ENCODE results near the gene ATG9A. TPM values are rescaled to one million over a fixed set of nuclear protein-coding genes. Genes with fewer than 3 reads are reported as not detected.

ATG9A gene
- total RNA-seq, 1 experiment from 2014 or later = 42.9 TPM

GRCh38 chr2:219184121-219184520 is 45.3 kb downstream of the ATG9A start:
- H3K4me1 Mint-ChIP-seq = peaks cover 3% of the 10 kb centered on the region
- H3K27me3 Mint-ChIP-seq (ENCODE audit: low read depth) = no peaks in the 10 kb centered on the region
- no peak overlapping the region for H3K27ac Mint-ChIP-seq
- CTCF ChIA-PET = no interaction called here
- no peak for ATAC-seq
- DNase-seq (ENCODE audit: low spot score) = no peak
- no peak overlapping the region for H3K4me3 Mint-ChIP-seq
- H3K36me3 Mint-ChIP-seq = peaks cover 27% of the 10 kb centered on the region
- POLR2A ChIA-PET = no interaction called here
- no peak for TF ChIP-seq ATF3 (CRISPR knock-in tag; conservative IDR thresholded peaks at IDR 0.05)
- TF ChIP-seq ZNF219 (CRISPR knock-in tag; IDR thresholded peaks at IDR 0.05; ENCODE audit: borderline replicate concordance) = no peak
- TF ChIP-seq ZNF281 (CRISPR knock-in tag; IDR thresholded peaks at IDR 0.05) = no peak
- TF ChIP-seq ZNF512 (CRISPR knock-in tag; IDR thresholded peaks at IDR 0.05; ENCODE audit: borderline replicate concordance) = no peak
- no peak for TF ChIP-seq TEAD1 (CRISPR knock-in tag; IDR thresholded peaks at IDR 0.05)
- TF ChIP-seq CDX4 (CRISPR knock-in tag; IDR thresholded peaks at IDR 0.05; ENCODE audit: borderline replicate concordance) = no peak
- TF ChIP-seq CREM (CRISPR knock-in tag; IDR thresholded peaks at IDR 0.05) = no peak
- no peak for TF ChIP-seq ZBTB21 (CRISPR knock-in tag; IDR thresholded peaks at IDR 0.05; ENCODE audit: borderline replicate concordance)
- TF ChIP-seq TCF7 (CRISPR knock-in tag; IDR thresholded peaks at IDR 0.05; ENCODE audit: low read depth) = no peak
- TF ChIP-seq SP1 (CRISPR knock-in tag; conservative IDR thresholded peaks at IDR 0.05) = no peak
- no peak for TF ChIP-seq ETV6 (CRISPR knock-in tag; IDR thresholded peaks at IDR 0.05)
- TF ChIP-seq E2F4 (CRISPR knock-in tag; IDR thresholded peaks at IDR 0.05; ENCODE audit: borderline replicate concordance, low read depth) = no peak
- TF ChIP-seq NFATC4 (CRISPR knock-in tag; IDR thresholded peaks at IDR 0.05) = no peak
- H3K9me3 Mint-ChIP-seq = no peaks in the 10 kb centered on the region

GRCh38 chr2:219183151-219183772 is 46.2 kb downstream of the ATG9A start:
- ATAC-seq (no peak), DNase-seq (ENCODE audit: low spot score) (no peak)
- Mint-ChIP-seq H3K9me3 (no peaks in the 10 kb centered on the region), H3K4me3 (no peak overlapping the region), H3K4me1 (peaks cover 7% of the 10 kb centered on the region), H3K27me3 (ENCODE audit: low read depth) (no peaks in the 10 kb centered on the region), H3K27ac (no peak overlapping the region), H3K36me3 (peaks cover 27% of the 10 kb centered on the region)
- POLR2A ChIA-PET = no interaction called here
- CTCF ChIA-PET = no interaction called here
- no peak for TF ChIP-seq PRDM15 (CRISPR knock-in tag; IDR thresholded peaks at IDR 0.05)
- TF ChIP-seq ARID4B (CRISPR knock-in tag; IDR thresholded peaks at IDR 0.05; ENCODE audit: borderline replicate concordance) = no peak
- no peak for TF ChIP-seq ELF4 (CRISPR knock-in tag; IDR thresholded peaks at IDR 0.05; ENCODE audit: low read depth)
- TF ChIP-seq ZNF263 (CRISPR knock-in tag; IDR thresholded peaks at IDR 0.05; ENCODE audit: low read depth) = no peak
